PC-9 (cell line): ENCODE data around the gene CD226.

ENCODE experiments used
- CTCF ChIP-seq: fragments of 200-600 bp; sonication (generic); conservative IDR thresholded peaks from 2 replicates; pipeline ENCODE4 v1.6.1; 2017; ENCODE audit warnings: mixed run types, antibody characterized with exemption, mild to moderate bottlenecking, moderate library complexity
- EZH2 ChIP-seq: fragments of 200-600 bp; sonication (generic); IDR thresholded peaks from 2 replicates; pipeline ENCODE4 v1.8.0; 2017; ENCODE audit warnings: antibody characterized with exemption, low read depth

DNA sequence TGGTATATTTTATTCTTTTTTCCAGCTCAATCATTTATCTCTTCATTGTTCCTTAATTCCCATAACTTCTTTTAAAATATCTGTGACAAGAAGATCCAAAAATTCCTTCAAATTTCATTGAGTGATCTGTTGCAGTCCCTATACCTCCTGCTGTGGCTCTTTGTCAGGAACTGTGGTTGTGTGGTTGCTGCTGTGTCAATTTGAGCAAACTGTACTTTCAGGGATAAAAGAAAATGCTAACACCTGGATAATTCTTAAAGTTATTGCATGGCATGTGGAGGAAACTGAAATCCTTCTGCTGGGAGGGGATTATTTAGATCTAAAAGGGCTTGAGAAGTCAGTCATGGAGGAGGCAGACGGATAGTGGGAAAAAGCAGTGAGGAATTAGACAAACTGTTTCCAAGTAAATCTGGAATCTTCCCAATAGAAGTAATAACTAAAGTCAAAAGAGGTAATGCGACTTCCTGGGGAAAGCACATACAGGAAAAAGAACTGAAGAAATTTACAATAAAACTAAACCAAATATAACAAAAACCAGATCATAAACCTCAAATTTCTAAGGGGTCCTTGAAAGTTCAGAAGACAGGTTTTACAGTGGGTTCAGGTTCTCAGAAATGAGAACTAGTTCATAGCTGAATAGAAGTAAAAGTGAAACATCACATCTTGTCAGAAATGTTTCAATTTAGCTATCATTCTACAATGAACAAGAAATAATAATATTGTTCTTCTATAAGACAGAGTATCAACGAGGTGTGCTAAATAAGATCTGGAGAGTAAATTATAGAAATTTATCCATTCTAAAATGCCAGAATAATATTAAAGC is 33.5 kb upstream of the CD226 start:
- TF ChIP-seq CTCF (no peak), EZH2 (no peak)
